ENCODE results near the gene BCL2L1.
A peak's percentile ranks its signal among the peaks of the same experiment; 100 is the strongest.
"Not testable (repeated sequence)": the region's sequence is repeated elsewhere in the genome, so short reads cannot be mapped to it uniquely, and the experiment has no call there.

BCL2L1 gene

DNA sequence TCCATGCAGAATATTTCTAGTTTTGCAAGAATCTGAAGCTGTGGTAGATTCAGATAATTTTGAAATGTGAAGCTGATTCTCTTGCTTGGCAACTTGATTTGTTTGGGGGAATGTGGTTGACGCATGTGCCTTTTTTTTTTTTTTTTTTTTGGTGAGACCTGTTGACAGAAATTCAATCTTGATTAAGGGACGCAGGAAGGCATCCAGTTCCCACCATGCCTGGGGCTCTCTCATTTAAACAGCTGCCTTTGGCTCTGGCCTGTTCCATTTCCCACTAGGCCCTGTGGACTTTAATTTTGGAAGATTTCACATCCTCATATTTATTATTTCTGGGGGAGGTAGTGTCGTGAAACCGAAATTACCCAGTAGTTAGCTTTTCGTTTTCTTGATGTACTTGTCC, 25.0 kb upstream of the BCL2L1 start:
- H3K27ac ChIP-seq (ENCODE audit: low read depth, low read length): no peak overlapping the region
- no peaks in the 10 kb centered on the region for H3K36me3 ChIP-seq (ENCODE audit: control insufficient read depth, insufficient read depth, low read length)
- no peaks in the 10 kb centered on the region for H3K27me3 ChIP-seq (ENCODE audit: control insufficient read depth, insufficient read depth, low read length)
- H3K4me3 ChIP-seq (ENCODE audit: low read length): no peak overlapping the region
- H3K9ac ChIP-seq (ENCODE audit: low read length): no peak overlapping the region
- no peaks in the 10 kb centered on the region for H3K4me1 ChIP-seq (ENCODE audit: control insufficient read depth, insufficient read depth, low read length)

DNA sequence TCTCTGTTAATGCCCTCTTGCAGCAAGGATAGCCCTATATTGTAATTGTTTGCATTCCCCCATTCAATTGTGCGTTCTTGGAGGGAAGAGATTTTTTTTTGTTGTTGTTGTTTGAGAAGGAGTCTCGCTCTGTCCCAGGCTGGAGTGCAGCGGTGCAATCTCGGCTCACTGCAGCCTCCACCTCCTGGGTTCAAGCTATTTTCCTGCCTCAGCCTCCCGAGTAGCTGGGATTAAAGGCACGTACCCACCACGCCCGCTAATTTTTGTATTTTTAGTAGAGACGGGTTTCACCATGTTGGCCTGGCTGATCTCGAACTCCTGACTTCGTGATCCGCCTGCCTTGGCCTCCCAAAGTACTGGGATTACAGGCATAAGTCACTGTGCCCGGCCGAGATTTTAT, 24.4 kb upstream of the BCL2L1 start:
- H3K4me1 ChIP-seq (ENCODE audit: control insufficient read depth, insufficient read depth, low read length); H3K36me3 ChIP-seq (ENCODE audit: control insufficient read depth, insufficient read depth, low read length); H3K27me3 ChIP-seq (ENCODE audit: control insufficient read depth, insufficient read depth, low read length); H3K27ac ChIP-seq (ENCODE audit: low read depth, low read length); H3K4me3 ChIP-seq (ENCODE audit: low read length); H3K9ac ChIP-seq (ENCODE audit: low read length): not testable (repeated sequence)

DNA sequence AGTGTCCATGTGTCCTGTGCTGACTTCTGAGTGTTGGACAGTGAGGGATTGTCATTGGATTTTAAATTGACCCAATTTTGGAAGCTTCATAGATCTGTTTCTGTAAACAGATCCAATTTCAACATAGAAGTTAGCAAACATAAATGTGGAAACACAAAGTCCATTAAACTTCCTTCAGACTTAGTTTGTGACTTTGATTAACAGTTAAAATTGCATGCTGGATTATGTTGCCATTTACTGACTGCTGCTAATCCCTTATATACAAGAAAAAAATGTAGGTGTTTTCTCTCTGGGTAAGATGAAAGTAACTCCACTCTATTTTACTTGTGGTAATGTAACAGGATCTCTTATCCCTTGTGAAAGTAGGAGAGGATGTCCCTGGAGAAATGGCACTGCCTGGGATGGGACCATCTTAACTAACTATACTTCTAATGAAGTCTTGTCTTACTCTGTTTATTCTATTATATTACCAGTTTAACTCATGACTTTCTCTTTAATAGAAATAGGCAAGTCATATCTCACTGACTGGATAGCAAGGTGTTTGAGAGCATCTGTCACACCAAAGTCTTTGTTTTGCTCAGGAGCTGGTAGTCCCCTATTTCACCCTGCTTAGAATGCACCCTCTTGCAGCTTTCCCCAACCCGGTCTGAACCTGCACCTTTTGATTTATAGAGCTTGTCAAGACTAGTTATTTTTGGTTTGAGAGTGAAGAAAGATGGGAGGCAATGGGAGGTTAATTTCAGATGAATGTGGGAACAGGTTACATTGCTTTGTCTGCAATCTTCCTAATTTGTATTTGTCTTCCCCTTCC, 23.6 kb upstream of the BCL2L1 start:
- H3K4me3 ChIP-seq (ENCODE audit: low read length): no peak overlapping the region
- no peaks in the 10 kb centered on the region for H3K36me3 ChIP-seq (ENCODE audit: control insufficient read depth, insufficient read depth, low read length)
- H3K27ac ChIP-seq (ENCODE audit: low read depth, low read length): no peak overlapping the region
- H3K27me3 ChIP-seq (ENCODE audit: control insufficient read depth, insufficient read depth, low read length): no peaks in the 10 kb centered on the region
- H3K9ac ChIP-seq (ENCODE audit: low read length): no peak overlapping the region
- no peaks in the 10 kb centered on the region for H3K4me1 ChIP-seq (ENCODE audit: control insufficient read depth, insufficient read depth, low read length)

DNA sequence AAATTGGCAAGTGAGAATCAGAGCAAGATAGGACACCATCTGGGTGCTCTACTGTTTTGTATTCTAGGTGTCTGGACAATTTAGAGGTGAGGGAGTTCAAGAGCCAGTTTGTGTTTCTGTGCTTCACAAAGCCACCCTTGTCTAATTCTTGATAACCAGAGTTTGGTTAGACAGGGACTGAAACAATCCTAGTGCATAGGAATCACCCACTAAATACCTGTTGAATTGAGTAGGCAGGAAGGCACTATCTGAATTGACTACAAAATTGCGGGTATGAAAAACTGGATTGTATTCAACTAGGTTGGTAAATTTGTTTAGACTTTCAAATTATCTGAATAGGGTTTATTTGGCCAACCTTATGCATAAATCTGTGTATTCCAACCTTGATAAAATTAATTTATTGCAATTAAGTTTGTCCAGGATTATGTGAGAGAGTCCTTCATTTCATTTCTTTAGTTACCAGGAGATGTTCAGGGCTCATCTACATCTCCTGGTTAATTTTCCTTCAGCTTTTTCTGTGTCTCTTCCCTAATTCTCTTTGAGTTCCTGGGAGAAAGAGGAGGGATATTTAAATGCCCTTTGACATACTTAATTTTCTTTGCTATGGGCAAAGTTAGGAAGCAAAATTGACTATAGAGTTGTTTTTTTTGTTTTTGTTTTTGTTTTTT, 18.1 kb upstream of the BCL2L1 start:
- no peak overlapping the region for H3K27ac ChIP-seq (ENCODE audit: low read depth, low read length)
- no peak overlapping the region for H3K9ac ChIP-seq (ENCODE audit: low read length)
- no peaks in the 10 kb centered on the region for H3K4me1 ChIP-seq (ENCODE audit: control insufficient read depth, insufficient read depth, low read length)
- H3K36me3 ChIP-seq (ENCODE audit: control insufficient read depth, insufficient read depth, low read length): no peaks in the 10 kb centered on the region
- no peaks in the 10 kb centered on the region for H3K27me3 ChIP-seq (ENCODE audit: control insufficient read depth, insufficient read depth, low read length)
- no peak overlapping the region for H3K4me3 ChIP-seq (ENCODE audit: low read length)

DNA sequence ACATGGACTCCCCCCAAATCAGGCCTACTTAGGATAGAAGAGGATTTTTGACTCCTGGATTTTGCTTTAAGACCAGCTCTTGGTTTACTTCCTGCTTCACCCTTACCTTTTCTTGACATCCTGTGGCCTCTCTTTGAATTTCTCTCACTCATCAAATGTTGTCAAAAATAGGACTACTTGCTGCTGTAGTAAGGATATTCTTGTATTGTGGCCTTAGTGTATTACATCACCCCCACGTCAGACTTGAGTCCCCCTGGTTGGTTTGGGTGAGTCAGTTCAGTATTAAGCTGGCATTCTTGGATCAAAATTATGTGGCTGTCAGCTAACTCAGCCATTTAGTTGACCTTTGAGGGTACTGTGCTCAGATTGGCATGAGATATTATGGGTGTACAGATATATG, 17.5 kb upstream of the BCL2L1 start:
- H3K4me1 ChIP-seq (ENCODE audit: control insufficient read depth, insufficient read depth, low read length): no peaks in the 10 kb centered on the region
- no peak overlapping the region for H3K27ac ChIP-seq (ENCODE audit: low read depth, low read length)
- no peak overlapping the region for H3K9ac ChIP-seq (ENCODE audit: low read length)
- no peaks in the 10 kb centered on the region for H3K27me3 ChIP-seq (ENCODE audit: control insufficient read depth, insufficient read depth, low read length)
- no peak overlapping the region for H3K4me3 ChIP-seq (ENCODE audit: low read length)
- H3K36me3 ChIP-seq (ENCODE audit: control insufficient read depth, insufficient read depth, low read length): no peaks in the 10 kb centered on the region

DNA sequence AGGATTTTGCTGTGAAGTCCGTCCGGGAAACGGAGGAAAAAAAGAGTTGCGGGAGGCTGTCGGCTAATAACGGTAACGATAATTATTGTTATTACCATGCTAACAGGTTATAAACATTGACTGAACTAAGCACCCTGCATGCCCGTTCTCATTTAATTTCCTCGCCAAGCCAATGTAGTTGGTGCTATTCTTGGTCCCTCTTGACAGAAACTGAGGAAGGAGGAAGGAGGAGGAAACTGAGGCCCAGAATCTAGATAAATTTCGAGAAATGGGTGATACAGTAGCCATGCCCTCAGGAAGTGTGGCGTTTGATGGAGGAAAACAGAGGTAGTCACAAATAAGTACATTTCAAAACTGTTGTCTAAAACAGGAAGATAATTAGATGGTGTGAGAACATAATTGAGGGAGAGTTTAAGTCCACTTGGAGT, 16.9 kb upstream of the BCL2L1 start:
- no peaks in the 10 kb centered on the region for H3K36me3 ChIP-seq (ENCODE audit: control insufficient read depth, insufficient read depth, low read length)
- H3K4me1 ChIP-seq (ENCODE audit: control insufficient read depth, insufficient read depth, low read length): no peaks in the 10 kb centered on the region
- H3K9ac ChIP-seq (ENCODE audit: low read length): no peak overlapping the region

DNA sequence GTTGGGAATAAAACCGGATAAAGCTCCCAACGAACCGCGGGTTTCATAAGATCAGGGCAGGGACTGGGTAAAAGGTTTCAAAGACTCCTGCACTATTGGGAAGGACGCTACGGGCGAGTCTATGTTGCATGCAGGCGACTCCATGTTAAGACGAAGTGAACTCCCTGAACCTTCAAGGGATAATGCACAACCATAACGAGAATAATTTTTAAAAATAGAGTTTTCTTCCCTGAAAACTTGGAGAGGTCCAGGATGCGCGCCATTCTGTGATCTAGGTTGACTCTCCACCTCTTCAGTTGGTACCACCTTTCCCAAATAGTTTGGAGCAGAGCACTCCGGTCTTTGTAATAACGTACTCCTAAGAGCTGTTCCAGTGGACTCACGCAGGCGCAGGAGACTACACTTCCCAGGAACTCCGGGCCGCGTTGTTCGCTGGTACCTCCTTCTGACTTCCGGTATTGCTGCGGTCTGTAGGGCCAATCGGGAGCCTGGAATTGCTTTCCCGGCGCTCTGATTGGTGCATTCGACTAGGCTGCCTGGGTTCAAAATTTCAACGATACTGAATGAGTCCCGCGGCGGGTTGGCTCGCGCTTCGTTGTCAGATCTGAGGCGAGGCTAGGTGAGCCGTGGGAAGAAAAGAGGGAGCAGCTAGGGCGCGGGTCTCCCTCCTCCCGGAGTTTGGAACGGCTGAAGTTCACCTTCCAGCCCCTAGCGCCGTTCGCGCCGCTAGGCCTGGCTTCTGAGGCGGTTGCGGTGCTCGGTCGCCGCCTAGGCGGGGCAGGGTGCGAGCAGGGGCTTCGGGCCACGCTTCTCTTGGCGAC, 16.3 kb upstream of the BCL2L1 start, which contains the start of gene TPX2:
Gene TPX2 (plus strand): TSS at position 562 of the 821 bp plus-strand sequence. CDS start 18,187 bp downstream, outside the sequence.
- peak within 1 kb of the TSS; percentile 24 for H3K9ac ChIP-seq (ENCODE audit: low read length)
- peak within 1 kb of the TSS; percentile 79 for H3K27ac ChIP-seq (ENCODE audit: low read depth, low read length)
- H3K27me3 ChIP-seq (ENCODE audit: control insufficient read depth, insufficient read depth, low read length): no peaks in the 10 kb centered on the region
- no peaks in the 10 kb centered on the region for H3K36me3 ChIP-seq (ENCODE audit: control insufficient read depth, insufficient read depth, low read length)
- H3K4me3 ChIP-seq (ENCODE audit: low read length): peak within 1 kb of the TSS; percentile 75
- no peaks in the 10 kb centered on the region for H3K4me1 ChIP-seq (ENCODE audit: control insufficient read depth, insufficient read depth, low read length)

More for the DNA sequence above, 16.9 kb upstream of the BCL2L1 start:
- Histone ChIP-seq H3K4me3 (ENCODE audit: low read length) (peak overlapping the region; percentile 75), H3K27me3 (ENCODE audit: control insufficient read depth, insufficient read depth, low read length) (no peaks in the 10 kb centered on the region), H3K27ac (ENCODE audit: low read depth, low read length) (no peak overlapping the region)

DNA sequence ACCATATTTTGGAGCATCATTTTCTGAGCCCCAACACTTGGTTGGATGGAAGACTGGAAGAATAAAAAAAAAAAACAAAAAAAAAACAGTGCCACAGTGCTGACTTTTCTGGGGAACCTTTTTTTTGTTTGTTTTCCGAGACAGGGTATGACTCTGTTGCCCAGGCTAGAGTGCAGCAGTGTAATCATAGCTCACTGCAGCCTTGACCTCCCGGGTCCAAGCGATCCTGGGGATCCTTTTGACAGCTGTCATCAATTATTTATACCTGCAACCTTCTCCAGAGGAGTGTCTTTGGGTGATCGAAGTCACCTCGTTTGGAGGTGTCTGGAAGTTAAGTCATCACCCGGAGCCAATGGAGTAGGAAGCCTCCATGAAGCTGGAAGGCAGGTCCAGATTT, 8.7 kb upstream of the BCL2L1 start:
- Histone ChIP-seq H3K27me3 (ENCODE audit: control insufficient read depth, insufficient read depth, low read length) (no peaks in the 10 kb centered on the region), H3K4me1 (ENCODE audit: control insufficient read depth, insufficient read depth, low read length) (no peaks in the 10 kb centered on the region), H3K9ac (ENCODE audit: low read length) (no peak overlapping the region), H3K36me3 (ENCODE audit: control insufficient read depth, insufficient read depth, low read length) (no peaks in the 10 kb centered on the region), H3K27ac (ENCODE audit: low read depth, low read length) (no peak overlapping the region), H3K4me3 (ENCODE audit: low read length) (no peak overlapping the region)

DNA sequence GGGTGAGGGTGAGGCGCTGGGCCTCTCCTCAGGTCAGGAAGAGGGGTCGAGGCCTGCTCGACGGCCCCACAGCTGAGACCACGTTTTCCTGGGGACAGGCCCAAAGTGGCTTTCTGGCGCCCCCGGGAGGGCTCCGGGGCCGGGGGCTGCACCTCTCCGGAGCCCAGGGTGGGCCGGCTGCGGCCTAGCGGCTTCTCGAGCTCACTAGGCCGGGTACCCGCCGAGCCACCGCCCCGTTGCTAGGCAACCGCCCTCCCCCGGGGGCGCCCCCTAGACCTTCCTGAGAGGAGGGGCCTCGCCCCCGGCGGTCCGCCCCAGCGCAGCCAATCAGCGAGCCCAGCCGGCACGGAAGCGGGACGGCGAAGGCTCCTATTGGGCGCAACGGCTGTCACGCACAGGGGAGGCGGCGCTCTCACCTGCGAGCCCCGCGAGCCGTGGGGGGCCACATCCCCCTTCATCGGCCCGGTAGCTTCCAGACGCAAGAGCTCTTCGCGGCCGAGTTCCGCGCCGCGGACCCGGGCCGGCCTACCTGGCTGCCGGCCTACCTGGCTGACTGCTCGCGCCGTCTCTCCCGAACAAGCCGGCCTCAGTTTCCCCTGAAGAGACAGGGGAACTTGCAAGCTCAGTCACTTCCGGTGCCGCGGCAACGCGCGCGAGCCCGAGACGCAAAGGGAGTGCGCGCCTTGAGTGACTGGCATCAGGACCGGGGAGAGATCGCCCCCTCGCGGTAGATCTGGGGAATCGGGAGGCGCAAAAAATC, 831 bp upstream of the BCL2L1 start:
- Histone ChIP-seq H3K4me3 (ENCODE audit: low read length) (peak overlapping the region; percentile 87), H3K9ac (ENCODE audit: low read length) (peak overlapping the region; percentile 99), H3K36me3 (ENCODE audit: control insufficient read depth, insufficient read depth, low read length) (no peaks in the 10 kb centered on the region), H3K27ac (ENCODE audit: low read depth, low read length) (peak overlapping the region; percentile 99), H3K27me3 (ENCODE audit: control insufficient read depth, insufficient read depth, low read length) (no peaks in the 10 kb centered on the region), H3K4me1 (ENCODE audit: control insufficient read depth, insufficient read depth, low read length) (peaks cover 28% of the 10 kb centered on the region)

DNA sequence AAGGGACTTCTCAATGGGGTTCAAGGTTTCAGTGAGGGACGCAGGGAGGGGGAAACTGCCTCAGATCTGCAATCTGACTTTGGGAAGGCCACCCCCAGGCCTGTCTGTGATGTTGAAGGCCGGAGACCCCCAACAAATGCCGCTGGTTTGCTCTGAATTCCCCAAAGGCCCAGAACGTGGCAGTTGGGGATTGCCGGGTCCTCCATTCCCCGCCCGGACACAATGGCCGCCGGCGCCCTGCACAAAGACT, 326 bp upstream of the BCL2L1 start:
- Histone ChIP-seq H3K4me3 (ENCODE audit: low read length) (peak overlapping the region; percentile 87), H3K4me1 (ENCODE audit: control insufficient read depth, insufficient read depth, low read length) (peaks cover 28% of the 10 kb centered on the region), H3K9ac (ENCODE audit: low read length) (peak overlapping the region; percentile 99), H3K36me3 (ENCODE audit: control insufficient read depth, insufficient read depth, low read length) (no peaks in the 10 kb centered on the region), H3K27me3 (ENCODE audit: control insufficient read depth, insufficient read depth, low read length) (no peaks in the 10 kb centered on the region), H3K27ac (ENCODE audit: low read depth, low read length) (peak overlapping the region; percentile 99)

DNA sequence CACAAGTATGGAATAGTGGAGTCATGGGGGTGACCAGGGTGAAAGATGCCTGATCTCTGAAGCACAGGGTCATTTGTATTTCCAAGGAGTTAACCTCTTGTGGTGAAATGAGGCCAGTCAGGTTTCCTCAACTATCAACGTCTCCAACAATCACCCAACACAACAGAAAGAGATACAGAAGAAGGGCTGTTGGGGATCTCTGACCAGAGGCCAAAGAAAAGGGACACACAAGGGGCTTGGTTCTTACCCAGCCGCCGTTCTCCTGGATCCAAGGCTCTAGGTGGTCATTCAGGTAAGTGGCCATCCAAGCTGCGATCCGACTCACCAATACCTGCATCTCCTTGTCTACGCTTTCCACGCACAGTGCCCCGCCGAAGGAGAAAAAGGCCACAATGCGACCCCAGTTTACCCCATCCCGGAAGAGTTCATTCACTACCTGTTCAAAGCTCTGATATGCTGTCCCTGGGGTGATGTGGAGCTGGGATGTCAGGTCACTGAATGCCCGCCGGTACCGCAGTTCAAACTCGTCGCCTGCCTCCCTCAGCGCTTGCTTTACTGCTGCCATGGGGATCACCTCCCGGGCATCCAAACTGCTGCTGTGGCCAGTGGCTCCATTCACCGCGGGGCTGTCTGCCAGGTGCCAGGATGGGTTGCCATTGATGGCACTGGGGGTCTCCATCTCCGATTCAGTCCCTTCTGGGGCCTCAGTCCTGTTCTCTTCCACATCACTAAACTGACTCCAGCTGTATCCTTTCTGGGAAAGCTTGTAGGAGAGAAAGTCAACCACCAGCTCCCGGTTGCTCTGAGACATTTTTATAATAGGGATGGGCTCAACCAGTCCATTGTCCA, 1.0 kb downstream of the BCL2L1 start:
- Histone ChIP-seq H3K27me3 (ENCODE audit: control insufficient read depth, insufficient read depth, low read length) (no peaks in the 10 kb centered on the region), H3K4me3 (ENCODE audit: low read length) (peak overlapping the region; percentile 87), H3K4me1 (ENCODE audit: control insufficient read depth, insufficient read depth, low read length) (peaks cover 28% of the 10 kb centered on the region), H3K36me3 (ENCODE audit: control insufficient read depth, insufficient read depth, low read length) (no peaks in the 10 kb centered on the region), H3K27ac (ENCODE audit: low read depth, low read length) (peak overlapping the region; percentile 99), H3K9ac (ENCODE audit: low read length) (peak overlapping the region; percentile 28)

Data from rectal smooth muscle tissue (tissue), 1 donor.